ENCODE data around the gene ARRB1. TPM values are rescaled to one million over a fixed set of nuclear protein-coding genes. Genes with fewer than 3 reads are reported as not detected.
"Not testable (repeated sequence)": the region's sequence is repeated elsewhere in the genome, so short reads cannot be mapped to it uniquely, and the experiment has no call there.

The ARRB1 gene
- total RNA-seq, 1 donor from 2014 or later: 60.3 TPM

DNA sequence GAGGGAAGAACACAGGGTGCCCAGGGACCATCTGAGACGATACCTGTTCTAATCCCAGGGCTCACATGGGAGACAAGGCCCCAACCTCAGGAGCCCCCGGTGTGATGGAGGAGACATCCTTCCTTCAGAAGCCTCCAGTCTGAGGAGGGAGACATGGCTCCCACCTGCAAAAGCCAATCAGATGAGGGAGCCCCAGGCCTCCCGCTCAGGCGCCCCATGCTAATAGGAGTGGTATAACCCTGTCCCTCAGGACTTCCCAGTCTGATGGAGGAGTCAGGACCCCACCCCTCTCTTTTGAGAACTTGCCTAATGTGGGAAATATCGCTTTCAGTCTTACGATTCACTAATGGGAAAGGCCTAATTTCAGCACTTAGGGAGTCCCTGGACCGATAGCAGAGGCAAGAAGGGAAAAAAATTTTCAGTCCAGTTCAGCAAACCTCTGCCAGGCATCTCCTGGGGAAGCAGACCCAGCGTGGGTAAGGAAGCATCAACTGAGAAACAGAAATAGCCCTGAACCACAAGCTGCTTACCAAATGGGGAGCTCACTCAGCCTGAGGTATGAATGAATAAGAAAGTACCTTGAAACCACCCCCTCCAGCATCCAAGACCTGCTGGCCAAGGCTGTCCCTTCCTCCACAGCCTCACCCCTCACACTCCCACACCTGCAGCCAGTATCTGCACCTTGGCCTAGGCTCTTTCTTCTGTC, 5.9 kb downstream of the ARRB1 start:
- DNase-seq (ENCODE audit: low spot score in 2 of 2) (peak in 1 of 2 donors; percentile 36), FAIRE-seq (no peak)

GRCh38 chr11:75344761-75345454, 6.6 kb downstream of the ARRB1 start:
- peak in 1 of 2 donors; percentile 8 for DNase-seq (ENCODE audit: low spot score in 2 of 2)
- no peak for FAIRE-seq

DNA sequence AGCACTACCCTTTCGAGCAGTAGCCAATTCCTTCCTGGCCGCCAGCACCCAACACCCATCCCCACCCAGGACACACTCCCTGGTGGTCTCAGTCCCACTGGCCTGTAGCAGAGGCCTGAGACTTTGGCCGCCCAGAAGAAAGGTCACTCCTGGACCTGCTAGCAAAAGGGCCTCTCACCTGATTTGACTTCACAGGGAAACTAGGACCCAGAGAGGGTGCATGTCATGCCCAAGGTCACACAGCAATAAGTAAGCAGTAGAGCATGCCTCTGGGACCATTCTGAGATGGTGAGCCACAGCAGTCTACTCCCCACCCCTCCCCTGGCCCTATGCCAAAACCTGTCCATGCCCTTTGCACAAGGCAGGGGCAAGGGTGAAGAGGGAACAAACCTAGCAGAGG, 7.3 kb downstream of the ARRB1 start:
- FAIRE-seq (no peak), DNase-seq (ENCODE audit: low spot score in 2 of 2) (no peak)

- DNase-seq (ENCODE audit: low spot score in 2 of 2) (peak in 1 of 2 donors; percentile 8), FAIRE-seq (no peak)
Observed at GRCh38 chr11:75342966-75343870, 8.2 kb downstream of the ARRB1 start.

GRCh38 chr11:75342231-75342918, 9.1 kb downstream of the ARRB1 start:
- FAIRE-seq (no peak), DNase-seq (ENCODE audit: low spot score in 2 of 2) (peak in 1 of 2 donors; percentile 44)

- DNase-seq (ENCODE audit: low spot score in 2 of 2): no peak
- no peak for FAIRE-seq
Observed at GRCh38 chr11:75341612-75342011, 9.8 kb downstream of the ARRB1 start.

GRCh38 chr11:75339685-75340409, 11.6 kb downstream of the ARRB1 start:
- DNase-seq (ENCODE audit: low spot score in 2 of 2) (no peak), FAIRE-seq (no peak)

DNA sequence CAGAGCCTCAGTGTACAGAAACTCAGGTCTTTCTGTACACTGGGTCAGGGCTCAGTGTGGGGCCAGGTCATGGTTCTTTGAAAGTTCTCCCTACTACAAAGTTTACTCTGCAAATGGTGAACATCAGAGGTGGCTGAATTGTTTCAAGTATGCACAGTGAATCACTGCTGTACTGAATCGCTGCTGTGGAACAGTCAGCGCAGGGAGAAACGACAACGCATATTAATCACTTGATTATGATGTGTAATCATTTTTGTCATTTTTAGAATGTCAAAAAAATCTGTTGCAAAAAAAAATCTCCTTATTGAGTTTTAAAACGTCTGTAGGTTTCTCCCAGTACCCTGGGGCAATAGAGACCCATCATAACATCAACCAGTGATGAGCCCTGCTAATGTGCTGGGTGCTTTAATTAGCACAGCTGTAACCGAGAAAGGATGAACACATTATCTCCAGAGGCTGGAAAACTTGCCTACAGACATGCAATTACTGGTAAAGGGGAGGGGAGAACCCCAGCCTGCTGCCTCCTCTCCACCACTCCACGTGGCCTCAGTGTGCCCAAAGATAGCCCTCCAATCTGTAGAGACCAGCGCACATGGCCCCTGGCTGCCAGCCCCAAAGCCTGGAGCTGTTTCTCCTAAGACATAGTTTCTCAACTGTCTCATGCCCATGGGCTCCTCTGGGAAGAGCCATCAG, 12.8 kb downstream of the ARRB1 start:
- DNase-seq (ENCODE audit: low spot score in 2 of 2): no peak
- no peak for FAIRE-seq

DNA sequence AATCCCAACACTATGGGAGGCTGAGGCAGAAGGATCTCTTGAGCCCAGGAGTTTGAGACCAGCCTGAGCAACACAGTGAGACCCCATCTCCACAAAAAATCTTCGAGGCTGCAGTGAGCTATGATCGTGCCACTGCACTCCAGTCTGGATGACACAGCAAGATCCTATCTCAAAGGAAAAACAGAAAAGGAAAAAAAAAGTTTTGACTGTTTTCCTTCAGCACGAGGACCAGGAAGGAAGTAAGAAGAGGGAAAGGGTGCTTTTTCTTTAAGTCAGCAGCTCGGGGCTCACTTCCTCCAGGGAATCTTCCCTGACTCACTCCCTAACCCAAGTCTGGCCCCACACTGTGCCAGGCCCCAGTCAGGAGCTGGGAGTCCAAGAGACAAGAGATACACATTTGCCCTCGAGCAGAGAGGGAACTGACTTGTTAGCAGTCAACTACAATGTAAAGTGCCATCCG, 14.2 kb downstream of the ARRB1 start:
- FAIRE-seq (no peak), DNase-seq (ENCODE audit: low spot score in 2 of 2) (no peak)

- FAIRE-seq (no peak), DNase-seq (ENCODE audit: low spot score in 2 of 2) (no peak)
Observed at GRCh38 chr11:75334976-75335375, 16.5 kb downstream of the ARRB1 start.

DNA sequence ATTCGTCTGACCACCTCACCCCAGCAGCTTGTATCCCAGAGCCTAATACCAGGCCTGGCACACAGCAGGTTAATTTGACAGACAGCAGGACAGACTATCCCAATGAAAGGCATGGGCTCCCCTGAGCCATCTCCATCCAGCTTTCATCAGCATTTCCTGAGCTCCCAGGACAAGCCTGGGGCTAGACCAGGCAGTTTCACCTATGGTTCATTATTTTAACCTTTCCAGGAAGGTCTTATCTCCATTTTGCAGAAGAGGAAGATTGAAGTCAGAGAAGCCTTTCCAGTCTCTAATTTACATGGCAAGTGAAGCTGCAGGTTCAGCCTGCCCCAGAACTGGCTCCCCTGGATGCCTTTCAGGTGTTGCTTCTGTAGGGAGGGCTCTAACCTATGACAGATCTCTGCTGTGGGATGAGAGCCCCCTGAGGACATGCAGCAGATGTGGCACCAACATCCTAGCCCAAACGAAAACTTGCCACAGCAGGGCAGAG, 17.0 kb downstream of the ARRB1 start:
- FAIRE-seq (no peak), DNase-seq (ENCODE audit: low spot score in 2 of 2) (no peak)

DNA sequence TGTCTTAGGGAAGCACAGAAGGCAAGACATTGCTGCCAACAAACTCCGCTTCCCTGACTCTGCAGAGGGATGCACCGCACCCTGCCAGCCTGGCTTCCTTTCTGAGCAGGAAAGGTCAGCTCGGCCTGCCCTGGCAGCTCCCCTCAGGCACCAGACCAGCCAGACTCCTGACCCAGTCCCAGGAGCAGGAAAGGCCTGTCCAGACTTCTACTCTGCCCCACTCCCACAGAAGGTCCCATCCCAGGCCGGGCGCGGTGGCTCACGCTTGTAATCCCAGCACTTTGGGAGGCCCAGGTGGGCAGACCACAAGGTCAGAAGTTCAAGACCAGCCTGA, 17.7 kb downstream of the ARRB1 start:
- DNase-seq (ENCODE audit: low spot score in 2 of 2): no peak

GRCh38 chr11:75333022-75333806, 18.2 kb downstream of the ARRB1 start:
- FAIRE-seq: no peak

More for the DNA sequence above, 17.7 kb downstream of the ARRB1 start:
- FAIRE-seq: no peak

DNA sequence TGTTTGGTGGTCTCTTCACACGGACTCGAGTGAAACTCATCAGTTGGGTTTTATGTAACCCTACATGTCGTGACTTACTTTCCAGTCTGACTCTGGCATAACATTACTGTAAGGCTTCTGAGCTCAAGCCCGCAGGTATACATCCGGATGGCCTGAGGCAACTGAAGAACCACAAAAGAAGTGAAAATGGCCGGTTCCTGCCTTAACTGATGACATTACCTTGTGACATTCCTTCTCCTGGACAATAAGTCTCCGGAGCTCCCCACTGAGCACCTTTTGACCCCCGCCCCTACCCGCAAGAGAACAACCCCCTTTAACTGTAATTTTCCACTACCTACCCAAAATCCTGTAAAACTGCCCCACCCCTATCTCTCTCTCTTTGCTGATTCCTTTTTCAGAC, 19.7 kb downstream of the ARRB1 start:
- not testable (repeated sequence) for DNase-seq (ENCODE audit: low spot score in 2 of 2); FAIRE-seq

More at GRCh38 chr11:75333022-75333806, 18.2 kb downstream of the ARRB1 start:
- DNase-seq (ENCODE audit: low spot score in 2 of 2): no peak

DNA sequence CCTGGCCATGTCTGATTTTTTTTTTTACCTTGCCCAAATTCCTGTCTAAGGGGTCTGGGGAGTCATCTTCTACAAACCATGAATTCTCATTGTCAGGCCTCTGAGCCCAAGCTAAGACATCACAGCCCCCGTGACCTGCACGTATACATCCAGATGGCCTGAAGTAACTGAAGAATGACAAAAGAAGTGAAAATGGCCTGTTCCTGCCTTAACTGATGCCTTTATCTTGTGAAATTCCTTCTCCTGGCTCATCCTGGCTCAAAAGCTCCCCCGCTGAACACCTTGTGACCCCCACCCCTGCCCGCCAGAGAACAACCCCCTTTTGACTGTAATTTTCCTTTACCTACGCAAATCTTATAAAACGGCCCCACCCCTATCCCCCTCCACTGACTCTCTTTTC, 20.2 kb downstream of the ARRB1 start:
- not testable (repeated sequence) for DNase-seq (ENCODE audit: low spot score in 2 of 2); FAIRE-seq

DNA sequence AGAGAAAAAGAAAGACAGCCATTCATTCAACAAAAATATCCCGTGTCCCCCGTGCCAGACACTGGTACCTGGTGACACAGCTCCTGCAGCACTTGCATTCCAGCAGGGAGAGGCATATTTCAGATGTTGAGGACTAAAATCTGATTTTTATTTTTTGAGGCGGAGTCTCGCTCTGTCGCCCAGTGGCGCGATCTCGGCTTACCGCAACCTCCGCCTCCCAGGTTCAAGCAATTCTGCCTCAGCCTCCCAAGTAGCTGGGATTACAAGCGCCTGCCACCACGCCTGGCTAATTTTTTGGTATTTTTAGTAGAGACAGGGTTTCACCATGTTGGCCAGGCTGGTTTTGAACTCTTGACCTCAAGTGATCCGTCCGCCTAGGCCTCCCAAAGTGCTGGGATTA, 20.6 kb downstream of the ARRB1 start:
- not testable (repeated sequence) for DNase-seq (ENCODE audit: low spot score in 2 of 2); FAIRE-seq

DNA sequence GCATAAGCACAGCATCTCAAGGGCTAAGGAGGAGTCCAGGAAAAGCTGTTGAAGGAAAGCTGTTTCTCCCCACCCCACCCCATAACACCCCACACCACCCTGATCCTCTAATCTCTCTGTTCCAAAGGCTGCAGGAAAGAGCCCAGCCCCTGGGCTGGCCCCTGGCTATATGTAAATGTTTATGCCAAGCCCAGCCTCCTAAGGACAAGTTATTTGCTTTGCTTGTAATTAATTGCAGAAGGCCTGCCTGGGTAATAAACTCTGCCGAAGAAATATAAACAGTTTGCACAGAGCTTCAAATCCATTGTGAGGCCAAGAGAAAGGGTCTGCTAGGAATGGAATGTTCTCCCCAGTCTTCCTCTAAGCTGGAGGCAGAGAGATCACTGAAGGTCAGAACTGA, 21.2 kb downstream of the ARRB1 start:
- no peak for DNase-seq (ENCODE audit: low spot score in 2 of 2)

More for the DNA sequence above, 21.2 kb downstream of the ARRB1 start:
- FAIRE-seq: no peak
